ENCODE data around the gene POLR1G. TPM values are rescaled to one million over a fixed set of nuclear protein-coding genes. Genes with fewer than 3 reads are reported as not detected.

Gene POLR1G
- polyA plus RNA-seq, 1 of the 3 experiments (the other 2 are of a cell fraction): 11.9 TPM

GRCh38 chr19:45444318-45445041 lies 38.0 kb downstream of the POLR1G start:
- Histone ChIP-seq H3K27ac (ENCODE audit: low read depth in 2 of 2, low read length in 1 of 2) (peak overlapping the region; percentile 51 to 69), H3F3A (replicated peaks; ENCODE audit: insufficient read depth) (peaks cover 27% of the 10 kb centered on the region), H4K20me1 (ENCODE audit: insufficient read depth) (no peaks in the 10 kb centered on the region), H3K79me2 (ENCODE audit: insufficient read depth) (no peaks in the 10 kb centered on the region), H3K36me3 (replicated peaks in 1 of 2; ENCODE audit: control insufficient read depth in 1 of 2, insufficient read depth in 2 of 2, low read length in 1 of 2) (no peaks in the 10 kb centered on the region), H3K9me3 (no peaks in the 10 kb centered on the region), H3K9me2 (no peaks in the 10 kb centered on the region), H3K9ac (peak overlapping the region; percentile 48; the same call in 1 of the 2 replicates), H3K4me1 (ENCODE audit: control insufficient read depth in 1 of 2, insufficient read depth in 2 of 2, low read depth in 1 of 2, low read length in 1 of 2) (peaks cover 5 to 16% of the 10 kb centered on the region in 2 experiments; a peak in 1 of 4 replicates), H2AFZ (ENCODE audit: low read depth) (no peak overlapping the region), H3K4me3 (ENCODE audit: low read depth in 2 of 2, low read length in 1 of 2) (peak overlapping the region in 1 of 2 experiments; percentile 15; a peak in 1 of 4 replicates), H3K27me3 (ENCODE audit: insufficient read depth) (no peaks in the 10 kb centered on the region), H3K4me2 (no peak overlapping the region)
- 42% methylated on average over 36 of the region's 47 CpGs for WGBS (ENCODE audit: low lambda C conversion rate)
- ChIA-PET POLR2A (interaction anchor here (0.7 kb wide), 1 partner anchor 41 kb away, joined by 3 read pairs; no protein-coding TSS in a partner anchor), CTCF (interaction anchor here (1.5 to 15.0 kb wide), 3 partner anchors 14 to 29 kb away, joined by 3 to 870 read pairs (median 4); partner anchors contain the start of gene FOSB)
- TF ChIP-seq FOXJ3 (CRISPR knock-in tag; IDR thresholded peaks at IDR 0.05): 0 out of 2 replicates have a peak, but pooled peaks have one; percentile 52
- peak; percentile 16; the same call in 1 of the 2 replicates for TF ChIP-seq TCF12 (IDR thresholded peaks at IDR 0.05)
- peak; percentile 18; the same call in 1 of the 2 replicates for TF ChIP-seq MXI1 (IDR thresholded peaks at IDR 0.05; ENCODE audit: low read depth, low read length)
- TF ChIP-seq MEF2A (IDR thresholded peaks at IDR 0.05; ENCODE audit: borderline replicate concordance, low read depth): no peak
- TF ChIP-seq PBX3 (IDR thresholded peaks at IDR 0.05): no peak
- TF ChIP-seq, protein P1, sequence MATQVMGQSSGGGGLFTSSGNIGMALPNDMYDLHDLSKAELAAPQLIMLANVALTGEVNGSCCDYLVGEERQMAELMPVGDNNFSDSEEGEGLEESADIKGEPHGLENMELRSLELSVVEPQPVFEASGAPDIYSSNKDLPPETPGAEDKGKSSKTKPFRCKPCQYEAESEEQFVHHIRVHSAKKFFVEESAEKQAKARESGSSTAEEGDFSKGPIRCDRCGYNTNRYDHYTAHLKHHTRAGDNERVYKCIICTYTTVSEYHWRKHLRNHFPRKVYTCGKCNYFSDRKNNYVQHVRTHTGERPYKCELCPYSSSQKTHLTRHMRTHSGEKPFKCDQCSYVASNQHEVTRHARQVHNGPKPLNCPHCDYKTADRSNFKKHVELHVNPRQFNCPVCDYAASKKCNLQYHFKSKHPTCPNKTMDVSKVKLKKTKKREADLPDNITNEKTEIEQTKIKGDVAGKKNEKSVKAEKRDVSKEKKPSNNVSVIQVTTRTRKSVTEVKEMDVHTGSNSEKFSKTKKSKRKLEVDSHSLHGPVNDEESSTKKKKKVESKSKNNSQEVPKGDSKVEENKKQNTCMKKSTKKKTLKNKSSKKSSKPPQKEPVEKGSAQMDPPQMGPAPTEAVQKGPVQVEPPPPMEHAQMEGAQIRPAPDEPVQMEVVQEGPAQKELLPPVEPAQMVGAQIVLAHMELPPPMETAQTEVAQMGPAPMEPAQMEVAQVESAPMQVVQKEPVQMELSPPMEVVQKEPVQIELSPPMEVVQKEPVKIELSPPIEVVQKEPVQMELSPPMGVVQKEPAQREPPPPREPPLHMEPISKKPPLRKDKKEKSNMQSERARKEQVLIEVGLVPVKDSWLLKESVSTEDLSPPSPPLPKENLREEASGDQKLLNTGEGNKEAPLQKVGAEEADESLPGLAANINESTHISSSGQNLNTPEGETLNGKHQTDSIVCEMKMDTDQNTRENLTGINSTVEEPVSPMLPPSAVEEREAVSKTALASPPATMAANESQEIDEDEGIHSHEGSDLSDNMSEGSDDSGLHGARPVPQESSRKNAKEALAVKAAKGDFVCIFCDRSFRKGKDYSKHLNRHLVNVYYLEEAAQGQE (IDR thresholded peaks at IDR 0.05; ENCODE audit: low read depth, low read length): peak; percentile 45; the same call in 1 of the 2 replicates
- TF ChIP-seq FOSL2 (IDR thresholded peaks at IDR 0.05; ENCODE audit: borderline replicate concordance, low read depth): no peak
- no peak; a peak in 1 of 4 replicates for TF ChIP-seq EP300 (IDR thresholded peaks at IDR 0.05; ENCODE audit: borderline replicate concordance in 1 of 2, low read depth in 1 of 2, low read length in 1 of 2)
- TF ChIP-seq IRF3 (IDR thresholded peaks at IDR 0.05; ENCODE audit: low read depth, low read length): no peak
- peak; percentile 95 for DNase-seq
